Glutamatergic neuron (in vitro differentiated cells): ENCODE results near the gene DNAJC1. TPM values are rescaled to one million over a fixed set of nuclear protein-coding genes. Genes with fewer than 3 reads are reported as not detected.

ENCODE experiments used
- DNase-seq: peaks from one replicate; pipeline ENCODE4 v3.0.0; 2022
- H3K27ac Mint-ChIP-seq: one replicate; pipeline ENCODE4 v1.8.0; 2020; ENCODE audit warnings: mild to moderate bottlenecking, mixed read lengths, inconsistent platforms; ENCODE audit not compliant: unreplicated experiment
- H3K27me3 Mint-ChIP-seq: one replicate; pipeline ENCODE4 v1.8.0; 2020; ENCODE audit warnings: mild to moderate bottlenecking, moderate library complexity, mixed read lengths, inconsistent platforms; ENCODE audit not compliant: unreplicated experiment
- H3K36me3 Mint-ChIP-seq: one replicate; pipeline ENCODE4 v1.8.0; 2020; ENCODE audit warnings: mild to moderate bottlenecking, mixed read lengths, inconsistent platforms; ENCODE audit not compliant: unreplicated experiment
- H3K4me1 Mint-ChIP-seq: one replicate; pipeline ENCODE4 v1.8.0; 2020; ENCODE audit warnings: mild to moderate bottlenecking, low read depth, mixed read lengths, inconsistent platforms; ENCODE audit not compliant: unreplicated experiment
- H3K4me3 Mint-ChIP-seq: one replicate; pipeline ENCODE4 v1.8.0; 2020; ENCODE audit warnings: mild to moderate bottlenecking, mixed read lengths, inconsistent platforms; ENCODE audit not compliant: unreplicated experiment
- H3K9me3 Mint-ChIP-seq: one replicate; pipeline ENCODE4 v1.8.0; 2020; ENCODE audit warnings: mild to moderate bottlenecking, moderate library complexity, mixed read lengths, inconsistent platforms; ENCODE audit not compliant: unreplicated experiment
- CTCF ChIP-seq: fragments of 200-600 bp; sonication (generic); IDR thresholded peaks from one replicate; pipeline ENCODE4 v1.5.0; 2021; ENCODE audit not compliant: partially characterized antibody, unreplicated experiment
- total RNA-seq: library from RNA; stranded (reverse); fragmentation: NEBNext Ultra II Directional; extraction: Animal tissue kit (Norgen Biotek cat#: 25700); gene quantifications from one replicate; pipeline ENCODE4 v1.2.1, GENCODE V29; 2021; ENCODE audit not compliant: unreplicated experiment

Gene DNAJC1
- total RNA-seq, 1 donor from 2014 or later: 4.3 TPM

GRCh38 chr10:21813946-21814345, 189.6 kb downstream of the DNAJC1 start:
- no peak overlapping the region for H3K4me3 Mint-ChIP-seq
- H3K9me3 Mint-ChIP-seq: no peaks in the 10 kb centered on the region
- no peaks in the 10 kb centered on the region for H3K4me1 Mint-ChIP-seq
- H3K27ac Mint-ChIP-seq: no peak overlapping the region
- no peak for DNase-seq
- H3K27me3 Mint-ChIP-seq: no peaks in the 10 kb centered on the region
- TF ChIP-seq CTCF: no peak
- H3K36me3 Mint-ChIP-seq: no peaks in the 10 kb centered on the region

GRCh38 chr10:21811245-21811585, 192.3 kb downstream of the DNAJC1 start:
- Mint-ChIP-seq H3K36me3 (no peaks in the 10 kb centered on the region), H3K9me3 (no peaks in the 10 kb centered on the region), H3K4me1 (peaks cover 14% of the 10 kb centered on the region), H3K4me3 (no peak overlapping the region), H3K27ac (no peak overlapping the region), H3K27me3 (no peaks in the 10 kb centered on the region)
- DNase-seq: no peak
- TF ChIP-seq CTCF: no peak

GRCh38 chr10:21810582-21811244, 192.8 kb downstream of the DNAJC1 start:
- no peak overlapping the region for H3K4me3 Mint-ChIP-seq
- H3K36me3 Mint-ChIP-seq: no peaks in the 10 kb centered on the region
- DNase-seq: no peak
- peaks cover 3% of the 10 kb centered on the region for H3K9me3 Mint-ChIP-seq
- peaks cover 17% of the 10 kb centered on the region for H3K4me1 Mint-ChIP-seq
- no peak for TF ChIP-seq CTCF
- no peak overlapping the region for H3K27ac Mint-ChIP-seq
- H3K27me3 Mint-ChIP-seq: peaks cover 2% of the 10 kb centered on the region

GRCh38 chr10:21808550-21808949, 195.0 kb downstream of the DNAJC1 start:
- peaks cover 24% of the 10 kb centered on the region for H3K4me1 Mint-ChIP-seq
- peaks cover 4% of the 10 kb centered on the region for H3K27me3 Mint-ChIP-seq
- no peaks in the 10 kb centered on the region for H3K36me3 Mint-ChIP-seq
- no peak for DNase-seq
- peaks cover 7% of the 10 kb centered on the region for H3K9me3 Mint-ChIP-seq
- TF ChIP-seq CTCF: no peak
- H3K4me3 Mint-ChIP-seq: peak overlapping the region; percentile 47
- no peak overlapping the region for H3K27ac Mint-ChIP-seq

- Mint-ChIP-seq H3K27ac (peak overlapping the region; percentile 20), H3K4me3 (peak overlapping the region; percentile 50), H3K4me1 (peaks cover 27% of the 10 kb centered on the region), H3K9me3 (peaks cover 7% of the 10 kb centered on the region), H3K36me3 (no peaks in the 10 kb centered on the region), H3K27me3 (peaks cover 4% of the 10 kb centered on the region)
- no peak for TF ChIP-seq CTCF
- DNase-seq: peak; percentile 25
These were observed 196.3 kb downstream of the DNAJC1 start for GRCh38 chr10:21807180-21807579.
